Parathyroid adenoma (tissue), 2 donors: ENCODE data around the gene MOGAT1.

ENCODE experiments used
- H2AFZ ChIP-seq: fragments of 300-600 bp; sonication (generic); one replicate; pipeline ENCODE4 v1.7.0; 2017; ENCODE audit warnings: antibody characterized with exemption, mild to moderate bottlenecking
- H3K27ac ChIP-seq: fragments of 300-600 bp; sonication (generic); one replicate; pipeline ENCODE4 v1.7.0; 2017
- H3K27me3 ChIP-seq: fragments of 300-600 bp; sonication (generic); one replicate; pipeline ENCODE4 v1.7.0; 2017; ENCODE audit warnings: low read length; ENCODE audit not compliant: control insufficient read depth, insufficient read depth
- H3K36me3 ChIP-seq: fragments of 300-600 bp; sonication (generic); one replicate; pipeline ENCODE4 v1.7.0; 2017; ENCODE audit warnings: low read length; ENCODE audit not compliant: control insufficient read depth, insufficient read depth
- H3K4me1 ChIP-seq: fragments of 300-600 bp; sonication (generic); one replicate; pipeline ENCODE4 v1.7.0; 2017; ENCODE audit warnings: control low read depth
- H3K4me2 ChIP-seq: fragments of 300-600 bp; sonication (generic); one replicate; pipeline ENCODE4 v1.7.0; 2017; ENCODE audit warnings: low read length
- H3K4me3 ChIP-seq: fragments of 300-600 bp; sonication (generic); one replicate; pipeline ENCODE4 v1.7.0; 2017; ENCODE audit warnings: low read depth, low read length
- H3K79me2 ChIP-seq: fragments of 300-600 bp; sonication (generic); one replicate; pipeline ENCODE4 v1.7.0; 2017; ENCODE audit warnings: control low read depth
- H3K9ac ChIP-seq: fragments of 300-600 bp; sonication (generic); one replicate; pipeline ENCODE4 v1.7.0; 2017; ENCODE audit warnings: mild to moderate bottlenecking
- H3K9me3 ChIP-seq: fragments of 300-600 bp; sonication (generic); one replicate; pipeline ENCODE4 v1.7.0; 2017; ENCODE audit warnings: low read length; ENCODE audit not compliant: control insufficient read depth
- CTCF ChIP-seq: fragments of 300-600 bp; sonication (generic); IDR thresholded peaks from one replicate; pipeline ENCODE4 v1.7.0; 2017; ENCODE audit warnings: antibody characterized with exemption, mild to moderate bottlenecking
- donor health status: primary hyperparathyroidism.

Gene MOGAT1

GRCh38 chr2:222724208-222724607, 52.8 kb downstream of the MOGAT1 start:
- Histone ChIP-seq H3K4me2 (no peak overlapping the region), H3K79me2 (no peaks in the 10 kb centered on the region), H3K27ac (no peak overlapping the region), H3K9ac (no peak overlapping the region), H3K36me3 (no peaks in the 10 kb centered on the region), H2AFZ (no peak overlapping the region), H3K9me3 (no peaks in the 10 kb centered on the region), H3K27me3 (no peaks in the 10 kb centered on the region), H3K4me3 (no peak overlapping the region), H3K4me1 (no peaks in the 10 kb centered on the region)
- TF ChIP-seq CTCF: no peak

- Histone ChIP-seq H3K9ac (no peak overlapping the region), H3K4me2 (no peak overlapping the region), H3K79me2 (no peaks in the 10 kb centered on the region), H3K27me3 (no peaks in the 10 kb centered on the region), H3K36me3 (no peaks in the 10 kb centered on the region), H3K9me3 (no peaks in the 10 kb centered on the region), H3K4me3 (no peak overlapping the region), H3K27ac (no peak overlapping the region), H3K4me1 (no peaks in the 10 kb centered on the region), H2AFZ (no peak overlapping the region)
- no peak for TF ChIP-seq CTCF
Measured at GRCh38 chr2:222728621-222729020, 57.2 kb downstream of the MOGAT1 start.

GRCh38 chr2:222730366-222730999, 59.0 kb downstream of the MOGAT1 start:
- Histone ChIP-seq H3K27ac (no peak overlapping the region), H3K27me3 (no peaks in the 10 kb centered on the region)

GRCh38 chr2:222731201-222731621, 59.8 kb downstream of the MOGAT1 start:
- no peak overlapping the region for H2AFZ ChIP-seq
- H3K4me3 ChIP-seq: no peak overlapping the region
- H3K27me3 ChIP-seq: no peaks in the 10 kb centered on the region
- no peaks in the 10 kb centered on the region for H3K79me2 ChIP-seq
- no peaks in the 10 kb centered on the region for H3K4me1 ChIP-seq
- no peak overlapping the region for H3K9ac ChIP-seq
- H3K36me3 ChIP-seq: no peaks in the 10 kb centered on the region
- no peak overlapping the region for H3K27ac ChIP-seq
- no peaks in the 10 kb centered on the region for H3K9me3 ChIP-seq
- H3K4me2 ChIP-seq: no peak overlapping the region
- TF ChIP-seq CTCF: no peak

More at GRCh38 chr2:222730366-222730999, 59.0 kb downstream of the MOGAT1 start:
- no peaks in the 10 kb centered on the region for H3K79me2 ChIP-seq
- no peak overlapping the region for H3K9ac ChIP-seq
- no peak for TF ChIP-seq CTCF
- no peaks in the 10 kb centered on the region for H3K4me1 ChIP-seq
- H3K9me3 ChIP-seq: no peaks in the 10 kb centered on the region
- no peaks in the 10 kb centered on the region for H3K36me3 ChIP-seq
- no peak overlapping the region for H3K4me3 ChIP-seq
- H2AFZ ChIP-seq: no peak overlapping the region
- no peak overlapping the region for H3K4me2 ChIP-seq

- Histone ChIP-seq H3K4me3 (no peak overlapping the region), H3K79me2 (no peaks in the 10 kb centered on the region), H3K9ac (no peak overlapping the region), H3K9me3 (no peaks in the 10 kb centered on the region), H2AFZ (no peak overlapping the region), H3K27ac (no peak overlapping the region), H3K4me1 (no peaks in the 10 kb centered on the region), H3K4me2 (no peak overlapping the region), H3K36me3 (no peaks in the 10 kb centered on the region), H3K27me3 (no peaks in the 10 kb centered on the region)
- no peak for TF ChIP-seq CTCF
Measured at GRCh38 chr2:222732489-222733178, 61.2 kb downstream of the MOGAT1 start.
